DMS53 (cell line): Measurements from ENCODE around the gene LRRC42.
"Not testable (repeated sequence)": the region's sequence is repeated elsewhere in the genome, so short reads cannot be mapped to it uniquely, and the experiment has no call there.

Source experiments
- DNase-seq: peaks from one replicate; lab custom pipeline; 2025; lab: John Stamatoyannopoulos, UW

The LRRC42 gene

DNA sequence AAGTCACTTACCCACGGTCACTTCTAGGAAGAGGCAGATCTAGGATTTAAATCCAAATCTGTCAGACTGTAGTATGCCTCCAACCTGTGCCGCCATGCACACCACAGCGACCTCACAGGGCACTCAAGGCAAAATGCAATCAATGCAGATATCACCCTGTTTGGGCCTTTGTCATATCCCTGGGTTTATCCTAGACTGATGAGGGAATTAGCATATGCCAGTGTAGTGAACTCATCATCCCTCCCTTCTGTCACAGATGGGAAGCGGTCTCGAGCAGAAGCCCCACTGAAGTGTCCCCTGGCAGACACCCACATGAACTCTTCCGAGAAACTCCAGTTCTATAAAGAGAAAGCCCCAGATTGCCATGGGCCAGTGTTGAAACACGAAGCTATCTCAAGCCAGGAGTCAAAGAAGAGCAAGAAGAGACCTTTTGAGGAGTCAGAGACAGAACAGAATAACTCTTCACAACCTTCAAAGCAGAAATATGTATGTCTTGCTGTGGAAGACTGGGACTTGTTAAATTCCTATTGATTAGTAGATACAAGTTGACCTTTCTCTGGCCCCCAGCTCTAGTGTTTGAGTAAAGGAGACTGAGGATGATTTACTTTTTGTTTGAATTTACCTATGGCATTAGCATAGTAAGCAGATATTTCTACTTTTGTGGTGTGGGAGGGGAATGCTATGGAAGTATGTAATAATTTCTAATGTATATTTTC, 21.4 kb downstream of the LRRC42 start:
- peak; percentile 88 for DNase-seq

- peak; percentile 99 for DNase-seq
Observed at GRCh38 chr1:53968125-53968513, 22.0 kb downstream of the LRRC42 start.

DNA sequence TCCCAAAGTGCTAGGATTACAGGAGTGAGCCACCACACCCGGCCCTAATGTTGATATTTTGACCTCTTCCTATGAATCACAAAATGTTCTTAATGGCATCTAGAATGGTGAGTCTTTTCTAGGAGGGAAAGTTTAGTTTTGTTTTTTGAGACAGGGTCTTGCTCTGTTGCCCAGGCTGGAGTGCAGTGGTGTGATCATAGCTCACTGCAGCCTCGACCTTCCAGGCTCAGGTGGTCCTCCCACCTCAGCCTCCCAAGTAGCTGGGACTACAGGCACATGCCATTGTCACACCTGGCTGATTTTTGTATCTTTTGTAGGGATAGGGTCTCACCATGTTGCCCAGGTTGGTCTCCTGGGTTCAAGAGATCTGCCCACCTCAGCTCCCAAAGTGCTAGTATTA, 23.2 kb downstream of the LRRC42 start:
- DNase-seq, result not testable (repeated sequence)

DNA sequence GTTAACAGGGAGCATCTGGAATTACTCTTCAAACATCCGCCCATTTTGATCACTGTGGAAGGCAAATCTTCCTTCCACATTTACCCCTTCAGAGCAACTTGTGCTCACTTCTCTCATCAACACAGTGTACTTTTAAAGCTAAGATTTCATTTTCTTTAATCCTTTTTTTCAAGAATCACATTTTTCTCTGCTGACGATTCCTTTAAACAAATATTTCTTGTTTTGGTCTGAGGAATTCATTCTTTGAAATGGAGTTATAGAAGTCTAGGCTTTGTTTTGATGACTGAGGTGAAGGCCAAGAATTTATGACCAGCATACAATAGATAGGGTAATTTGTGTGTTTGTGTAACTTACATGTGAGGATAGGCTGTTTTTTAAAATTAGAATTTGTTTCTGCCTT, 25.6 kb downstream of the LRRC42 start:
- no peak for DNase-seq

DNA sequence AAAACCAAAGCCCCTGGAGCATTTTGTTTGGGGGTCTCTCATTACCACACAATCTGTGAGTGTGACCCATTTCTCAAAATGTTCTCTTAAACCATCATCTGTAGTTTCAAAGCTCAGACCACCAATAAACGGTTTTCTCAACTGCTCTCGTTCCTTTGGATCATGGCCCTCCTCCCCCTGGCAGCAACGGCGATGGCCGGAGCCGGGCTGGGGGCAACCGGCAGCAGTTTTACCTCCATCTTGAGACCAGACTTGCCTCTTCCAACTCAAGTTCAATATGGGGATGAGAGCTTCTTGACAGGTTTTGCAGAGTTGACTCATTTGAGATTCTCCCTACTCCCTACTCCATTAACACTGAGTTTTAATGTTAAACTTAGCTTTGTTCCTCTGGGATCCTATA, 29.7 kb downstream of the LRRC42 start:
- DNase-seq, result no peak

GRCh38 chr1:53979712-53980450, 33.7 kb downstream of the LRRC42 start:
- DNase-seq, result no peak

DNA sequence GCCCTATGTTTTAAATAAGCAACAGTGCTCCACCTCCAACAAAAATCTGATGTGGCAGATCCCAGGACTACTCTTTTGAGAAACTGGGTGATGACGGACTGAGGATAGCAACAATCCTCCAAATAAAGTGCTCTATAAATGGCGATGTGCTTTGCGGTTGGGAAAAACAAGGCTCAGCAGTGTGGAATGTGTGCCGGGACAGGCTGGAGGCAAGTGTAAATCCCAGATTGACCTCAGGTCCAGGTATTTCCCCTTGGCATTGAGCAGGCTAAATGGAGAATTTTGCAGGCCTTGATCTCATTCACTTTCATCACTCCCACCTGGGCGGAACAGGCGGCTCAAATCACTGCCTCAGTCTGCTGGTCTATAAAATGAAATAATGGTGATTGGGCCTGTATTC, 35.1 kb downstream of the LRRC42 start:
- no peak for DNase-seq

DNA sequence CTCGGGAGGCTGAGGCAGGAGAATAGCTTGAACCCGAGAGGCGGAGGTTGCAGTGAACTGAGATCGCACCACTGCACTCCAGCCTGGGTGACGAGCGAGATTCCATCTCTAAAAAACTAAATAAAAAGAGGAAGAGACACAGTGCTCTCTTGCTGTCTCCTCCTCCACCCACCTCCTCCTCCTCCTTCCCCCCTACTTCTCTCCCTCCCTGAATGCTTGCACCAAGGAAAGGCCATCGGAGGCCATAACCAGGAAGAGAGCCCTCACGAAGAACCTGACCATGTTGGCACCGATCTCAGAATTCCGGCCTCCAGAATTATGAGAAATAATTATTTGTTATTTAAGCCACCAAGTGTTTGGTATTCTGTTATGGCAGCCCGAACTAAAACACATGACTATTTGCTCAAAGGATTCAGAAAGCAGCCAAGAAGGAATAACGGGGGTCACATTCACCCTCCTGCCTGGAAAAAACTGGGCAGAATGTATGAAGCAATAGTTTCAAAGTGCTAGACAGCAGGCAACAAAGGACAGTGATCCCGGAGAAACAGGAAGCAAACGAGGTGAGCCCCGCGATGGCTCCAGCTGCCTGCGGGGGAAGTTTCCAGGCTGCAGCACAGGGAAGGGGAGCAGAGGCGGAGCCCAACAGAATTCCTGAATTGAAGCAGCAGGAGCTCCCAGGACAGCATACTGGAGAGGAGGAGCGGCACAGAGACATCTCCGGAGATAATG, 36.0 kb downstream of the LRRC42 start:
- DNase-seq, result peak; percentile 69

- DNase-seq, result no peak
Observed at GRCh38 chr1:53982763-53983104, 36.6 kb downstream of the LRRC42 start.

DNA sequence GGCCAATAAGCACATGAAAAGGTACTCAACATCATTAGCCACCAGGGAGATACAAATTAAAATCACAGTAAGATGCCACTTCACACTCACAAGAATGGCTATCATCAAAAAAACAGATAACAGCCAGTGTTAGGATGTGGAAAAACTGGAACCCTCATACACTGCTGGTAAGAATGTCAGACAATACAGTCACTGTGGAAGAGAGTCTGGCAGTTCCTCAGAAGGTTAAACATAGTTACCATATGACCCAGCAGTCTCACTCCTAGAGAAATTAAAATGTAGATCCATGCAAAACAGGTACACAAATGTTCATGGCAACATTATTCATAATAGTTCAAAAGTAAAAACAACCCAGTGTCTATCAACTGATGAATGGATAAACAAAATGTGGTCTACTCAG, 38.6 kb downstream of the LRRC42 start:
- no peak for DNase-seq

DNA sequence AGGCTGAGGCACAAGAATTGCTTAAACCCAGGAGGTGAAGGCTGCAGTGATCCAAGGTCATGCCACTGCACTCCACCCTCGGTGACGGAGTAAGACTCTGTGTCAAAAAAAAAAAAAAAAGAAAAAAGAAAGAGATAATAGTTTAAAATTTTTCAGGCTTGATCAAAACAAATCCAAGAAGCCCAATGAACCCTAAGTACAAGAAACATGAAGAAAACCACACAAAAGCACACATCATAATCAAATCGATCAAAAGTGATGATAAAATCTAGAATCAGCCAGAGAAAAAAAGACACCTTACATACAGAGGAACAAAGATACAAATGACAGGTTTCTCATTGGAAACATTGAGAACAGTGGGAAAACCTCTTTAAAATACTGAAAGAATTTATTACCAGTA, 40.3 kb downstream of the LRRC42 start:
- no peak for DNase-seq

- DNase-seq, result no peak
Observed at GRCh38 chr1:53987880-53988279, 41.7 kb downstream of the LRRC42 start.

DNA sequence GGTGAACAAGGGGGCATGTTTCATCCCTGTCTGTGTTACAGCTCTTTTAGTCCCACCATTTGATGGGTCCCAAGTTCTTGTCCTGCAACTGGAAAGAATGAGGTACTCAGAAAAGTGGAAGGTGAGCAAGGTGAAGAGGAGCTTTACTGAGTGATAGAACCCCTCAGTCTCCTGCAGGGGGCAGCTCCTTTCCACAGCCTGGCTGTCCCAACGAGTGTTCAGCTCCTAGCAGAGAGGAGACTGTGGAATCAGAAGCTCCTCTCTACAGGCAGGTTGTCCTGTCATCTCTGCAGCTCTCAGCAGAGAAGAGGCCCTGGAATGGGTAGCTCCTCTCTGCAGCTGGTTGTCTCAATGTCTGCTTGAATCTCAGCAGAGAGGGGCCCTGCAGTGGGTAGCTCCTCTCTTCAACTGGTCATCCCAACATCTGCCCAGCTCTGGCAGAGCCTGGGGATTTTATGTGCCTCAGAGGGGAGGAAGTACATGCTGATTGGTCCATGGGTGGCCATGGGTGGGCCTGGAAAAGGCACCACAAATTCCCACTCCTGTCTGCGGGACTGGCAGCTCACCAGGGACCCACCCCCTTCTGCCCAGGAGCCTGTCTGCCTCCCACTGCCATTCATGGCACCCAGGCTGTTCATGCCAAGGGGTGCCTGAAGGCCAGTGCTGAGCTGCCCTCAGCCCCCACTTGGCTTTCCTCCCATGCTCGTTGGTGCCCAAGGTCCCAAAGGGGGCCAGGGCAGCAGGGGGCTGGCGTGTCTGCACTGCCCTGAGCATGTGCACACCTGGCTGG, 46.1 kb downstream of the LRRC42 start:
- peak; percentile 58 for DNase-seq

GRCh38 chr1:53994516-53994915, 48.4 kb downstream of the LRRC42 start:
- not testable (repeated sequence) for DNase-seq

GRCh38 chr1:53995683-53996082, 49.5 kb downstream of the LRRC42 start:
- no peak for DNase-seq

GRCh38 chr1:53998223-53998622, 52.1 kb downstream of the LRRC42 start:
- no peak for DNase-seq

- DNase-seq, result no peak
Observed at GRCh38 chr1:53999920-54000319, 53.8 kb downstream of the LRRC42 start.

DNA sequence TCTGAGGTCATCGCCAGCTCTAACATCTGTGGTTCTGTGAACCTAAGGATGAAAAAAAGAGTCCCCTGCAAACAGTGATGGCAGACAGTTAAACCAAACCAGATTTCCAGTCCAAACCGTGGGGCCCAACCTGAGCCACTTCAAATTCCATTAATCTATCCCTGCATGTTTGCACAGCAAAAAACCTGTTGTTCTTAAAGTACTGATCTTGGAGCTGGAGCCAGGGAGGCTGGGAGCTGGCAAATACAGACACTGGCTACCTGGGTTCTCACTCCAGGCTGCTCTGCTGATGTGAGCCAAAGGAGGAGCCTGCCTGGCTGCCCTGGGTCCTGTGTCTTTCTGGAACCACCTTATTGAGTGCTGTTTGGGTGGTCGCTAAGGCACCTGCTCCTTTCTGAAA, 55.4 kb downstream of the LRRC42 start:
- DNase-seq, result peak; percentile 97

GRCh38 chr1:54002544-54003248, 56.5 kb downstream of the LRRC42 start:
- peak; percentile 39 for DNase-seq

DNA sequence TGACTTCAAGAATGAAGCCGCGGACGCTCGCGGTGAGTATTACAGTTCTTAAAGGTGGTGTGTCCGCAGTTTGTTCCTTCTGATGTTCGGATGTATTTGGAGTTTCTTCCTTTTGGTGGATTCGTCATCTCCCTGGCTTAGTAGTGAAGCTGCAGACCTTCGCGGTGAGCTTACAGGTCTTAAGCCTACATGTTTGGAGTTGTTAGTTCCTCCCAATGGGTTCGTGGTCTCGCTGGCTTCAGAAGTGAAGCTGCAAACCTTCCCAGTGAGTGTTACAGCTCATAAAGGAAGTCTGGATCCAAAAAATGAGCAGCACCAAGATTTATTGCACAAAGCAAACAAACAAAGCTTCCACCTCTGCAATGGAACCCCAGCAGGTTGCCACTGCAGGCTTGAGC, 57.1 kb downstream of the LRRC42 start:
- no peak for DNase-seq

GRCh38 chr1:54003750-54004480, 57.8 kb downstream of the LRRC42 start:
- not testable (repeated sequence) for DNase-seq
